GM21717 (cell line): ENCODE data around the gene DHRS13.
"Not testable (repeated sequence)": the region's sequence is repeated elsewhere in the genome, so short reads cannot be mapped to it uniquely, and the experiment has no call there.

Source experiments
- ATAC-seq: cut with Tn5 transposase; IDR thresholded peaks from one replicate; pipeline ENCODE4 v1.9.1; 2021; ENCODE audit warnings: mild to moderate bottlenecking, moderate library complexity; ENCODE audit not compliant: unreplicated experiment

DHRS13 gene

GRCh38 chr17:28935744-28936460, 33.0 kb upstream of the DHRS13 start:
- ATAC-seq = no peak

- not testable (repeated sequence) for ATAC-seq
These were observed 31.6 kb upstream of the DHRS13 start for GRCh38 chr17:28934508-28934907.

GRCh38 chr17:28929787-28930186, 26.9 kb upstream of the DHRS13 start:
- ATAC-seq = no peak

GRCh38 chr17:28928061-28928460, 25.2 kb upstream of the DHRS13 start:
- no peak for ATAC-seq

- no peak for ATAC-seq
These were observed 23.9 kb upstream of the DHRS13 start for GRCh38 chr17:28926786-28927185.

- ATAC-seq = no peak
These were observed 23.5 kb upstream of the DHRS13 start for GRCh38 chr17:28926366-28926765.

GRCh38 chr17:28925912-28926365, 23.1 kb upstream of the DHRS13 start:
- no peak for ATAC-seq

GRCh38 chr17:28920201-28920600, 17.3 kb upstream of the DHRS13 start:
- no peak for ATAC-seq

GRCh38 chr17:28918295-28918694, 15.4 kb upstream of the DHRS13 start:
- no peak for ATAC-seq

- no peak for ATAC-seq
These were observed 14.6 kb upstream of the DHRS13 start for GRCh38 chr17:28917465-28917864.

- no peak for ATAC-seq
These were observed 14.2 kb upstream of the DHRS13 start for GRCh38 chr17:28917029-28917428.

GRCh38 chr17:28916302-28916934, 13.5 kb upstream of the DHRS13 start:
- ATAC-seq = no peak

- no peak for ATAC-seq
These were observed 10.1 kb upstream of the DHRS13 start for GRCh38 chr17:28912938-28913333.

- ATAC-seq = no peak
These were observed 9.5 kb upstream of the DHRS13 start for GRCh38 chr17:28912281-28912937.

- ATAC-seq = no peak
These were observed 8.6 kb upstream of the DHRS13 start for GRCh38 chr17:28911411-28912045.

GRCh38 chr17:28910534-28910933, 7.7 kb upstream of the DHRS13 start:
- ATAC-seq = no peak

GRCh38 chr17:28908640-28909167, 5.8 kb upstream of the DHRS13 start:
- ATAC-seq = no peak

GRCh38 chr17:28907709-28908475, 5.0 kb upstream of the DHRS13 start:
- ATAC-seq = no peak

GRCh38 chr17:28906706-28907438, 4.0 kb upstream of the DHRS13 start:
- ATAC-seq = no peak

- ATAC-seq = no peak
These were observed 3.4 kb upstream of the DHRS13 start for GRCh38 chr17:28906276-28906675.
